HG03039 (cell line): Measurements from ENCODE around the gene GUCD1.
"Not testable (repeated sequence)": the region's sequence is repeated elsewhere in the genome, so short reads cannot be mapped to it uniquely, and the experiment has no call there.

Source experiments
- ATAC-seq: cut with Tn5 transposase; IDR thresholded peaks from one replicate; pipeline ENCODE4 v1.9.1; 2021; ENCODE audit warnings: mild to moderate bottlenecking, moderate library complexity; ENCODE audit not compliant: unreplicated experiment

GUCD1 gene

DNA sequence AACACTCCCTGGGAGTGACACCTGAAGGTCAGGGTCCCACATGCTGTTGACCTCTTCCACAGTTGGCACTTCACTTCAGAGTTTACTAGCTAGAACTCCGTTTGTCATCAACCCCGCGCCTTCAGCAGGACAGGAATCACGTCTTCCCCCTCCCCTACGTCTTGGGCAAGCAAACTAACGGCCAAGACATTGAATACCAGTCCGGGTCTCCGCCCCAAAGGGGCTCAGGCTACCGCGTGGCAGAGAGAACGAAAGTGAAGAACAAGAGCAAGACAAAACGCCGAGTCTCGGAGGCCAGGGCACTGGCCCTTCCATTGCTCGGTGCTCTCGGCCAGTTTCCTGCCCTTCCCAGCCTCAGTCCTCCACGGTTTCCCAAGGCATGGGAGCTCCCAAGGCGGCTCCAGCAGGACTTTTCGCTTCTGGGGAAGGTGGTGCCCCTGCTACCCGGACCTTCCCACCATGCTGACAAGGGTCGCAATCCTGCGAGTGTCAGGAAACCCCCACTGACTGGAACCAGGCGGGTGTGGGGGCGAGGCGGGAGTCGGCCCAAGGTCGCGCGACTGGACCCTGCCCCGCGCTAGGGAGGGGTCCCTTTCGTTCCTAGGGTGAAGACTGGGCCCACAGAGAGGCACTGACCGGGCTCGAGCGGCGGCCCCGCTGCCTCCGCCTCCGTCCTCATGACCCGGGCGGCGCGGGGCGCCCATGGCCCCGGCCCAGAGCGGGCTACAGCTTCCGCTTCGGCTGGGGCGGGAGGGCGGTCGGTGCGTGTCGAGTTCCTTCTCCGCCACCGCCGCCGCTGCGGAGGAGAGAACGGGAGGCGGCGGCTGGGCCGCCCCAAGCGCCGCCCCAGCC, at the start of gene GUCD1:
TSS of gene GUCD1 (minus strand) at position 826 of the 852 bp plus-strand sequence. CDS start at position 679, 147 bp downstream.
- no peak for ATAC-seq

DNA sequence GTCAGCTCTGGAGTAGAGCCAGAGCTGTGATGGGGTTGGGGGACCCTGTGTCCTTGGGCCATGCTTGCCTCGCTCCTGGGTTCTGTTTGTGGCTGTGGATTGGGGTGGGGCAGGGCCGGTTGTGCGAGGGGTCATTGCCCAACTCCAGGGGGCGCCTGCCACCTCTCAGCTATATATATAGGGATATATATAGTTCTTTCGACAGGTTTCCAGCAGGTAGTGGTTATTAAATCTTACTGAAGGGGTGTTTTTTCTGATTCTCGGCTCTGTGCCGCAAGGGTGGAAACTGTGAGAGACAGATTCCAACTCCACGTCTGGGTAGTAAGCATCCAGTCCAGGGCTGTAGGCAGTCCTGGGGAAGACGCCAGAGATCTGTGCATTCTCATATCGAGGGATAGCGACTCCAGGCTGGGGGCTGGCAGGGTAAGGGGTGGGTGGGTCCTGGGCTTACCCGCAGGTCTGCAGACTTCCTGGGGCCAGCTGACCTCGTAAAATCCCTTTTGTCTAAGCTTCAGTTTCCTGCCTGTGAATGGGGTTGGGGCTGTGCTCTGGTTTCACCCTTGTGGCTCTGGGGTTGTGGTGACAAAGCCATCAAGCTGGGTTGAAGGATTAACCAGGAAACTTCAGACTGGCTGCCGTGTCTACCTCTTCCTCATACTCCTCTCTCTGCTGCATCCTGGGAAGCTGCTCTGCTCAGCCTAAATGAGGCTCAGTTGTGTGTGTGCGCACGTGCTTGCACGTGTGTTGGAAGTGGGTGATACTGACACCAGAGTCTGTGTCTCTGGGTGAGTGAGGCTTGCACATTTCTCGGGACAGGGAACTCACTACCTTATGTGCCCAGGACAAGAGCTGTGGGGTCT, 49.1 kb upstream of the GUCD1 start:
- not testable (repeated sequence) for ATAC-seq

DNA sequence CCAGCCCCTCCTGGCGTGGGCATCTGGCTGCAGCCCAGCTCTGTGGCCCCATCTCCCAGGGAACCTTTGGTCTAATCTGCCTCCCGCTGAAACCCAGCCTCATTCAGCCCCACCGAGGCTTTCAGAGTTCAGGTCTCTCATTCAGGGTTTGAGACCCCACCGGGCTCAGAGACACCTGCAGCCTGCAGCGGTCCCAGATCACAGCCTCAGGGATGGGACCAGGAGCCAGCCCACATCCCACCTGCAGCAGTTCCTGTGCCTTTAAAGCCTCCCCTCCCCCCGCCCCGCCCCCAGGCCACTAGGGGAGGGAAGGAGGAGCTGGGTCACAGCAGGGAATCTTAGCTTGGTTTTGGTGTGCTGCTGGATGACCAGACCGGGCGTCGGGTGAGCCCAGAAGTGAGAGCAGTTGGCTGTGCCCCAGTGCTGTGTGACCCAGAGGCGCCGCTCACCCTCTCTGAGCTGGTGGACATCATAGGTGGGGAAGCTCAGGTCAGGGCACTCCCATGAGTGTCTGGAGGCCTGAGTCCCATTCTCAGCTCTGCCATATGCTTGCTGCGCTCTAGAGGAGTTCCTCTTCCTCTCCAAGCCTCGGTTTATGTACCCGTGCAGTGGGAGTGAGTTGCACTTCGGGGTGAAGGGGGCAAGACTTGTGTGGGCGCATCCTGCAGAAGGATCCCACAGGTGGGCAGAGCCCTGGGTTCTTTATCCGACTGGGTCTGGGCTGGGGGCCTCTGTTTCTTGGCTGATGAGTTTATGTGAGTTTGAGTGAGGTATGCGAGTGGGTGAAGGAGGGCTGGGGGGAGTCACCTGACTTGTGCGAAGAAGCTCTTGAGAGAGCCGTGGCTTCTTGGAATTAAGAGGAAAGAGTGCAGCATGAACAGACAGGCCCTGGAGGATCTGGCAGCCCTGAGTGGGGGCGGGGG, 48.2 kb upstream of the GUCD1 start, which contains the start of gene GGT1:
TSS of gene GGT1 (plus strand) at position 347 of the 923 bp plus-strand sequence. CDS start 7,889 bp downstream, outside the sequence.
- ATAC-seq: not testable (repeated sequence)

DNA sequence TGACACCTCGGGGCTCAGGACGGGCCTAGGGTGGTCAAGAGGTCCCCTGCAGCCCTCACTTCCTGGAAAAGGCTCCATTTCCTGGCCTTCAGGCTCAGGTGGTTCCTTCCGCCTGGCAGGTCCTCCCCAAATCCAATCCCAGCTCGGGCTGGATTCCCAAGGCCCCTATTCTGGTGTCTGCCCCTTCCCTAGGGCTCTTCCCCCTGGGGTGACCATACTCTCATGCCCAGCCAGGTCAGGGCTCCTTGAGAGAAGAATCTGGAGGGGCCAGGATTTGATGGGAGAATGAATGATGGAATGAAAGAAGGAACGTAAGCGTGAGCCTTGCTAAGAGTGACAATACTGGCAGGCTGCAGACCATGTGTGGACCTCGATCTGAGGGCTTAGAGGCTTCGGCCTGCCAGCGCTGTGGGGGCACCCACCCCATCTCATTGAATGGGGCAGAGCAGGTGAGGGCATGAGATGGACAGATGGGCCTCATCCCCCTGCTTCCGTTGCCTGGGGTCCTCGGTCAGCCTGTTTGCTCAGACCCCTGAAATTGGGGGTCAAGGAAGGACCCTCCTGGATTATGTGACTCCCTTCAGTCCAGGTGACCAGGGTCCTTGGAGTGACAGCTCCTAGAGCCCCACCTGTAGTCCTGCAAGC, 47.3 kb upstream of the GUCD1 start:
- not testable (repeated sequence) for ATAC-seq

DNA sequence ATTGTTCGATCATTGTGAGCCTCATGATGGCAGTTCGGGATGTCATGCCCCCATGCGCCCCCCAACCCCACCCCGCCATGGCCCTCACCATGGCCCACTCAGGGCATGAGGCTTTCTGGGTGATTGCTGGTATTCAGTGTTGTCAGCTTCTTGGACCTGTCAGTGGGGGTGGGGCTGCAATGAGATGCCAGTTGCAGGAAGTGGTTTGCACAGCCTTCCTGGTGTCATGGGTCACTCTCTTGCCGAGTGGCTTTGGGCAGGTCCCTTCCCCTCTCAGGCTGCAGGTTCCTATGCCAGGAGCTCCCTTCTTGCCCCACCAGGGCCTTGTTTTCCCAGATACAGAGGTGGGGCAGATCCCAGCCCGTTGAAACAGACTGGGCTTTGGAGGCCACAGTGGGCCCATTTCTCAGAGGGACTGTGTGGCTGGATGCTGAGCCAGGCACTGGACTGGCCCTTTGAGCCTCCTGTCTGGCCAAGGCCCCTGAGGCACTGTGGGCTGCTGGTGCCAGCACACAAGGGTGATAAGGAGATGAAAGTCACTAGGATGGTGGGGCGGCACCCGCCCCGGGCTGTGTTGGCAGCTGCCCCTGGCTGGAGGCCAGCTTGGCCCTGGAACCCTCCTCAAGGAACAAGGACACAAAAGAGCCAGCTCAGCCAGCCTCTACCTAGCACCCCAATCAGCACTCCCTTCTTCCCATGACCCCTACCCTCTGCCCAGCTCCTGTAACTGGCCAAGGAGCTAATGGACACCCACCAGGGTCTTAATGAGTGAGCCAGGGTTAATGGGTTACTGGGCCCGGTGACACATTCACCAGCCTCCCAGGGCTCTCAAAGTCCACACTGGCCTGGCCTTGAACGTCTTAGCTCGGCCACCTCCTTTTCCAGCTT, 46.5 kb upstream of the GUCD1 start:
- no peak for ATAC-seq

DNA sequence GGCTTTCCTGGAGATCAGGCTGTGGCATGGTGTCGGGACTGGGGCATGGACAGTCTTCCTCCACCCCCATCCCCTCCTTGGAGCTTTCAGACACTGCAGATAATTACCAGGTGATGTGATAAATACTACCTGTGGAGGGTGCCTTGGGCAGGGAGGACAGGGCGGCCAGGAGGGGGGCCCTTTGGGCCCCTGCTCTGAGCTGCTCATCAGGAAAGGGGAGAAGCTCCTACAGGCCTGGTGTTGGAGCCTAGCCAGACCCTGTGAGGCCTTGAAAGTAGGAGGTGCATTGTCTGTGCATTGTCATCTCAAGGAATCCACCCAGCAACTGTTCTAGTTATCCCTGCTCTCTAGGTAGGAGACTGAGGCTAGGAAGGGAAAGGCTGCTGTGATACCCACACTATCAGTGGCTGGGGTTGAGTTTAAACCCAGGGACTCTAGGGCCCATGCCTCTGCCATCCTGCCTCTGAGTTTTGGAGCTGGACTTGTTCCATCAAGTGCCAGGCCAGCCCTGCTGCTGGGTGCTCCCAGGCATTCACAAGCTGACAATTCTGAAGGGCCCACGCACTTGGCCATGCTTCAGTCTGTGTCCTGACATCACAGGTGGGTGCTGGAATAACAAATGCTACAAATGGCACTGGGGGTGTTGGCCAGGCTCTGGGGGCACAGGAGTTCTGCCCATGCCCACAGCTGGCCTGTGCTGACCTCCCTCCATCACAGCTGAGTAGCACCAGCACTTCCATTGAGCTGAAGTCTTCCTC, 45.2 kb upstream of the GUCD1 start:
- not testable (repeated sequence) for ATAC-seq

DNA sequence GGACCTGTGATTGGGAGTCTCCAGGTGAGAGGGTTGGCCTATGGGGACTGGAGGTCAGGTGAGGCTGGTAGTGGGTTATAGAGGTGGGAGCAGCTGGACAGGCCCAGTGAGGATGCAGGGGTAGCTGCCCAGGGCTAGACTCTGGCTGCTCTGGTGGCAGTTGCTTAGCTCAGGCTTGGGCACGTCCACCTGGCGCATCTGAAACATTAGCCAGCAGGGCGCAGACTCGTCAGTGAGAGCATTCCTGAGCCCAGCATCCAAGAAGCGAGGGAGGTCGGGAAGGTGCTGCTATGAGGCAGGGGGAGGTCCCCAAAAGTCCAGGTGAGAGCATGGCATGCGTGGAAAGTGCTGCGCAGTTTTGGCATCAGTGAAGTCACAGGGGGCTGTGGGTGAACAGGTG, 44.6 kb upstream of the GUCD1 start:
- no peak for ATAC-seq

DNA sequence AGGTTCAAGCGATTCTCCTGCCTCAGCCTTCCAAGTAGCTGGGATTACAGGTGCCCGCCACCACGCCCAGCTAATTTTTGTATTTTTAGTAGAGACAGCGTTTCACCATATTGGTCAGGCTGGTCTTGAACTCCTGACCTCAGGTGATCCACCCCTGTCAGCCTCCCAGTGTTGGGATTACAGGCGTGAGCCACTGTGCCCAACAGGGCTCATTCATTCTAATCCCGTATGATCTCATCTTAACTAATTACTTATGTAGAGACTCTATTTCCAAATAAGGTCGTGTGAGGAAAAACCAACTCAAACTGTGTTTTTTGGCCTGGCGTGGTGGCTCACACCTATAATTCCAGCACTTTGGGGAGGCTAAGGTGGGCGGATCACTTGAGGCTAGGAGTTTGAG, 42.1 kb upstream of the GUCD1 start:
- not testable (repeated sequence) for ATAC-seq

DNA sequence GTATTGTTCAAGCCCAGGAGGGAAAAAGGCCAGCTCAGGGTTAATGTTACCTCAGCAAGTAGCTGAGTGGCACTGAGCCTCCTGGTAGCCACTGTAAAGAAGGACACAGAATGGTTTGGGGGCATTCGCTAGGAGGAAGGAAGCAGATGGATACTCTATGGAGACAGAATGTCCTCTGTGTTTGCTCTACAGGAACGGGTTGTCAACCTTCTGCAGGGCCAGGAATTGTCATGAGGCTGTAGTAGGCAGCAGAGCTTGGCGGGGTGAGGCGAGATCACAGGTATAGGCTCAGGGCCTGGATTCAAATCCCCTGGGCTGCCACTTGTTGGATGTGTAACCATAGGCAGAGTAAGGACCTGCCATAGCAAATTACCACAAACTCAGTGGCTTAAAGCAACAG, 40.9 kb upstream of the GUCD1 start:
- ATAC-seq: no peak

DNA sequence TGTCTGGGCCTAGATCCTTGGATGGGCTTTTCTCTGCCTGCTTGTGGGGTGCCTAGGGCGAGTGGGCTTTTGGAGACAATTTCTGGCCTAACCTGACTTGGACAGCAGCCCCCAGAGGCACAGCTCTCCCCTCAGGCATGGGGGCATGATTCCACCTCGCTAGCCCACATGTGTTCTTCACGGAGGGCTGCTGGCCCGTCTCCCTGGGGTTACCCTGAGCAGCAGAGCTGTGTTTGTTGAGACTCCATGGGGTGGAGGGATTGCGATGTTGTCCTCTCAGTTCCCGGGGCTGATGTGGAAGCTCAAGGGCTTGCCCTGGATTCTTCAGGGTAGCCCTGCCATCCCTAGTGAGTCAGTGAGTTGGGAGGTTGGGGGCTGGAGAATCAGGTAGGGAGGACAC, 40.3 kb upstream of the GUCD1 start:
- ATAC-seq: no peak

DNA sequence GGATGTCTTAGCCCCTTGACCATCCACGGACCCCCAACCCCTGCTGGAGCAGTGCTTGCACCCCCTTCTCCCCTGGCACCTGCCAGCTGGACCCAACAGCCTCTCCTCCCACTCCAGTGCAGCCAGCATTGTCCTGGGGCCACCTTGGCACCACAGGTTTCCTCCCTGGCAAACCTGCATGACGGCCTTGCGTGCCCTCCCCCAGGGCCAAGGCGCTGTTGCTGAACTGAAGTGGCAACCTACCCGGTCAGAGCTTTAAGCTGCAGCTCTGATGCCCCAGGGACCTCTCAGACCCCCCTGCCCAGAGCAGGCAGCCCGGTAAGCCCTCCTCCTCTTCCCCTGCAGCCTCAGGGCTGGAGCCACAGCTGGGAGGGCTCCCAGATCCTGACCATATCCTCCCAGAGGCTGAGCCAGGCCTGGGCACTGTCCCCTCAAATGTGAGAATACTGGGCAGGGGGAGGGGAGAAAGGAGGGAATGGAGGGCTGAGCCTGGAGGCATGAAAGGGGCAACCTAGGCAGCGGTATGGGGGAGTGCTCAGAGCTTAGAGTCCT, 39.7 kb upstream of the GUCD1 start:
- no peak for ATAC-seq

DNA sequence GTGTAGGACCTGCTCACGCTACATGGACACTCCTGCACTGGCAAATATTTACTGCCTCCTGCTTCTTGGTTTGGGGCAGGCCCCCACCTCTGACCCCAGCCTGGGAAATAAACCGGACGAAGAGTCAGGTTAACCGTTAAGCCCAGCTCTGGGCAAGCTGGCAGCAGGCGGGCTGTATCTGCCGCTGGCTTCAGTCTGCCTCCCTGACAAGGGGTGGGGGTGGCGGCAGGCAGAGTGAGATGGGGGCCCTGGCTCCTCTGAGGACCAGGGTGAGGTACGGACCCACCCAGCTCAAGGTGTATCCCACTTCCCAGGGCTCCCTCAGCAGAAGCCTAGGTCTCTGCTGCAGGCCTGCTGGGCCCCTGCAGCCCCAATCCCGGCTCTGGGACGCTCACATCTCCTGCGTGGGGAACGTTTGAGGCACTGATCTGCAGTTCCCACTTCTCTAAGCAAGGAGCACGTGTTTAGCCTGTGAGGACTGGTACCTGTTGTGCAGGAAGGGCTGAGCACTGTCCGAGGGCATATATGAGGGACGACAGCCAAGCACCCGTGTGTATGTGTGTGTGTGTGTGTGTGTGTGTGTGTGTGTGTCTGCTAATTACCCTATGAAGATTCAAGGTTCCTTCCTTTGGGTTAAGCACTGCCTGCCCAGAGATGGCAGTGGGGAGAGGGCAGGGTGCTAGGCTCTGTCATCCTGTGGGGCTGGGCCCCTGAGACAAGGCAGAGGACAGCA, 39.1 kb upstream of the GUCD1 start:
- no peak for ATAC-seq

DNA sequence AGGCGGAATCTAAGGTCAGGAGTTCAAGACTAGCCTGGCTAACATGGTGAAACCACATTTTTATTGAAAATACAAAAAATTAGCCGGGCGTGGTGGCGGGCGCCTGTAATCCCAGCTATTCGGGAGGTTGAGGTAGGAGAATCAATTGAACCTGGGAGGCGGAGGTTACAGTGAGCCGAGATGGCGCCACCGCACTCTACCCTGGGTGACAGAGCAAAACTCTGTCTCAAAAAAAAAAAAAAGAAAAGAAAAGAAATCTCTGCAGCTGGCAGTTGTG, 38.6 kb upstream of the GUCD1 start:
- ATAC-seq: not testable (repeated sequence)

DNA sequence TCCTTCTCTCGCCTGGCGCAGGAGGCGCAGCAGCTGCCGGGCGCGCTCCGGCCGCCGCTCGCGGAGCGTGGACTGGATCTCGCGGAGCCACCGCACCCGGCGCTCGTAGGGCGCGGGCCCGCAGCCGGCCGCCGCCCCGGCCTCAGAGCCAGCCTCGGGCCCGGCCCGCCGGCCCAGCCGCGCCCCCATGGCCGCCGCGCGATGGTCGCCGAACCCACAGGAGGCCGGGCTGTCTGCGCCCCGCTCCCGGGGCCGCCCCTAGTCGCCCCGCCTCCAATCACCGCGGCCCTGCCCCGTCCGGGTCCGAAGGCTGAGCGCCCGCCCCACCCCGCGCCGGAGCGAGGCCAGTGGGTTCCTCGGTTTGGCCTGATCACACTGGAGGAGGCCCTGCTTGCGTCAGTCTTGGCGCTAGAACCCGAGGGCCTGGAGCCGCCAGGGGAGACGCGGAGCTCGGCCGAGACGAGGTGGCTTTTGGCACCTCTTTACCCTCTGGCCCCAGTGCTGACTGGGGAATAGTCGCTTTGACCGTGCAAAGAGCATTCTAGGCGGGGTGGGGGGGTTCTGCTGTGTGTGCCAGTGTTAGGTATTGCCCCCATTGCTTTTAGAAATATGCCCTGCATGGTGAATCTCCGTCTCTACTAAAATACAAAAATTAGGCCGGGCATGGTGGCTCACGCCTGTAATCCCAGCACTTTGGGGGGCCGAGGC, 38.1 kb upstream of the GUCD1 start, which contains the start of gene LRRC75B:
TSS of gene LRRC75B (minus strand) at position 223 of the 708 bp plus-strand sequence. CDS start at position 189, 34 bp downstream.
- ATAC-seq: no peak

DNA sequence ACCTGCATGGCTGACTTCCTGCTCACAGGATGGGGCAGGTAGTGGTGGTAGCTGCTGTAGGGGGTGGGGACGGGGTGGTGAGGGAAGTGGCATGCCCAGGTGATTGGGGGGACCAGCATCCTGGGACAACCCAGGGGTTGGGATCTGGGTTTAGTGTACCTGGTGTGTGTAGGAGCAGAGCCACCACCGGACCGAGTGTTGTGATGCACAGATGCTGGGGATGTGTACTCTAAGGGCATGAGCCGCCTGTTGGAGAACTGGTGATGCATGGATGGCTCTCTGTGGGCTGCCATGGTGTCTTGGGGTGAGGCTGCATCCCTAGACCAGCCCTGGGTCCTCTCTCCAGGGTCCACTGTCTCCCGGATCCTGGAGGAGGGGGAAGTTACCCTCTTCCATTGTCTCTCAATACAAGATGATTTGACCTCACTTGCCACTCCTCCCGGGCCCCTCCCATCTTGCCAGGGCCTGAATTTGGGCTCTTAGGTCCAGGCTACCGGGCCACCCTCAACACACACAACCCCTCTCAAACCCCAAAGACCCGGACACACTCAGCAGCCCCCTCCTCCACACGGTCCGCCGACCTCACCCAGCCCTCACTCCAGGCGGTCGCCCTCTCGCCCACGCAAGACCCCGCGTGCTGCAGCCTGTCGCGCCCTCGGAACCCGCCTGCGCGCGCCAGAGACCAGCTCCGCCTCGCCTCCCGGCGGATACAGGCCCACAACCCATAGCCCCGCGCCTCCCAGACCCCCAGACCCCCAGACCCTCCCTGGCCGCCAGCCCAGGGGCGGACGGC, 37.3 kb upstream of the GUCD1 start:
- no peak for ATAC-seq

DNA sequence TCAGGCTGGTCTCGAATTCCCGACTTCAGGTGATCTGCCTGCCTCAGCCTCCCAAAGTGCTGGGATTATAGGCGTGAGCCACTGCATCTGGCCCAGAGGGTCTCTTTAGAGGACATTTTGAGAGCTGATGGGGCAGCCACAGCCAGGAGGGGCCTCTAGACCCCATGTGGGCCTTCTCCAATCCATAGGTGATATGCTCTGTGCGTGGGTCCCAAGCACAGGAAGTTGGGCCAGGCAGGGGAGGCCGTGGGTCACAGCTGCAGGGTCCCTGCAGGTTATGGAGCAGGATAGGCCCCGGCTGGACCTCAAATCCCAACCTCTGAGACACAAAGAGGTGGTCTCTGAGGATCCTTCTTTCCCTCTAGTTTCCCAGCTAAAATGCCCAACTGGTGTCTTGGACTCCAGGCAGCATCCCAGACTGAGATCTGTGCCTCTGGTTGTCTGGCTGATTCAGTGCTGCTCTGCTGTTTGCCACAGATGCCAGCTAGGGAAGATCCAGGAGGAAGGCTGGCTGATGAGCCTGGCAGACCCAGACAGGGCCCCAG, 36.4 kb upstream of the GUCD1 start:
- ATAC-seq: no peak
